Endothelial cell of umbilical vein (primary cell): Measurements from ENCODE around the gene CYREN. TPM values are rescaled to one million over a fixed set of nuclear protein-coding genes. Genes with fewer than 3 reads are reported as not detected.

Experiments used
- BruUV-seq: library from RNA; stranded (reverse); fragments of 400-500 nt; replicated peaks from 2 replicates; lab custom pipeline; 2021; lab: Mats Ljungman, UMichigan
- CTCF ChIA-PET: fragments of 300-600, 350-600 bp; sonication (Branson Sonifier 250); formaldehyde crosslinking; loops from one replicate; lab custom pipeline; 2021; ENCODE audit warnings: antibody characterized with exemption, inconsistent platforms; lab: Charles Lee
- POLR2A ChIA-PET: fragments of 300-600, 350-600 bp; sonication (Branson Sonifier 250); formaldehyde crosslinking; loops from one replicate; lab custom pipeline; 2021; ENCODE audit warnings: antibody characterized with exemption, inconsistent platforms; lab: Charles Lee
- DNase-seq: peaks from one replicate; pipeline ENCODE4 v3.0.0-alpha.2; 2011; ENCODE audit warnings: low read depth, low spot score
- FAIRE-seq: peaks from 2 replicates; lab custom pipeline; 2011; peaks lifted over from hg19 to GRCh38; lab: Jason Lieb, UNC
- H2AFZ ChIP-seq: 2 replicates; pipeline ENCODE4 v1.6.0; 2012; ENCODE audit warnings: low read depth, low read length, control low read depth, inconsistent platforms
- H3K27ac ChIP-seq: 2 replicates; pipeline ENCODE4 v1.5.1; 2011; ENCODE audit warnings: low read depth, mild to moderate bottlenecking, control low read depth, low read length, moderate library complexity; ENCODE audit not compliant: insufficient read depth
- H3K27me3 ChIP-seq, 2 experiments: 2 replicates each; pipeline versions ENCODE4 v1.6.0 to v1.6.1; 2011; ENCODE audit warnings: low read length in 2 of 2, mixed read lengths in 1 of 2; ENCODE audit not compliant: control insufficient read depth in 2 of 2, insufficient read depth in 2 of 2
- H3K36me3 ChIP-seq, 2 experiments: 2 replicates in 1 of 2; 3 replicates in 1 of 2; pipeline ENCODE4 v1.5.1; 2011; ENCODE audit warnings: low read length in 2 of 2, mild to moderate bottlenecking in 1 of 2, moderate library complexity in 1 of 2; ENCODE audit not compliant: control insufficient read depth in 2 of 2, insufficient read depth in 2 of 2; ENCODE audit errors: extremely low read depth in 1 of 2
- H3K4me1 ChIP-seq: 3 replicates; pipeline ENCODE4 v1.5.1; 2011; ENCODE audit warnings: mild to moderate bottlenecking, low read length; ENCODE audit not compliant: control insufficient read depth, insufficient read depth; ENCODE audit errors: extremely low read depth
- H3K4me2 ChIP-seq: 2 replicates; pipeline ENCODE4 v1.6.1; 2011; ENCODE audit warnings: low read length, control low read depth, mixed read lengths; ENCODE audit not compliant: insufficient read depth
- H3K4me3 ChIP-seq, 3 experiments: fragments of 200-600 bp in 1 of 3; sonication (generic), shearing (Covaris generic) in 1 of 3; replicated peaks in 1 of 3; 2 replicates each; pipeline ENCODE4 v1.5.1; 2011 to 2016; ENCODE audit warnings: control low read depth in 3 of 3, low read length in 3 of 3, mild to moderate bottlenecking in 2 of 3, inconsistent platforms in 1 of 3, low read depth in 1 of 3, moderate library complexity in 1 of 3; ENCODE audit not compliant: insufficient read depth in 1 of 3
- H3K79me2 ChIP-seq: 2 replicates; pipeline ENCODE4 v1.6.0; 2012; ENCODE audit warnings: low read length, inconsistent platforms; ENCODE audit not compliant: control insufficient read depth, insufficient read depth
- H3K9ac ChIP-seq: replicated peaks from 2 replicates; pipeline ENCODE3; 2011; ENCODE audit warnings: low read length, control low read depth; ENCODE audit not compliant: insufficient read depth; ENCODE audit errors: extremely low read depth
- H3K9me1 ChIP-seq: replicated peaks from 3 replicates; pipeline ENCODE4 v1.6.0; 2011; ENCODE audit warnings: mild to moderate bottlenecking, low read length; ENCODE audit not compliant: control insufficient read depth, insufficient read depth; ENCODE audit errors: extremely low read depth
- H3K9me3 ChIP-seq: replicated peaks from 2 replicates; pipeline ENCODE4 v1.5.1; 2012; ENCODE audit warnings: low read length, inconsistent platforms; ENCODE audit not compliant: control insufficient read depth, insufficient read depth
- H4K20me1 ChIP-seq: replicated peaks from 2 replicates; pipeline ENCODE3; 2011; ENCODE audit warnings: mild to moderate bottlenecking, low read length; ENCODE audit not compliant: control insufficient read depth, insufficient read depth; ENCODE audit errors: extremely low read depth
- CTCF ChIP-seq, 2 donors: IDR thresholded peaks; 1 replicate in 1 of 2; 2 replicates in 1 of 2; pipeline ENCODE4 v1.5.1; 2011; ENCODE audit warnings: low read length in 2 of 2, mild to moderate bottlenecking in 2 of 2, moderate library complexity in 2 of 2, control low read depth in 1 of 2, inconsistent platforms in 1 of 2, low read depth in 1 of 2; ENCODE audit not compliant: insufficient read depth in 1 of 2; ENCODE audit errors: extremely low read depth in 1 of 2
- EZH2 ChIP-seq: IDR thresholded peaks from 2 replicates; pipeline ENCODE4 v1.6.1; 2012; ENCODE audit warnings: borderline replicate concordance, low read depth, mild to moderate bottlenecking, moderate library complexity, low read length, inconsistent platforms; ENCODE audit not compliant: severe bottlenecking
- FOS ChIP-seq: IDR thresholded peaks from 2 replicates; pipeline ENCODE4 v1.6.1; 2011; ENCODE audit warnings: mild to moderate bottlenecking, low read length, moderate library complexity, borderline replicate concordance; ENCODE audit not compliant: insufficient read depth
- GATA2 ChIP-seq: IDR thresholded peaks from 2 replicates; pipeline ENCODE4 v1.7.0; 2011; ENCODE audit warnings: low read depth, mild to moderate bottlenecking, moderate library complexity, mixed read lengths, low read length; ENCODE audit not compliant: insufficient read length, insufficient read depth
- JUN ChIP-seq: IDR thresholded peaks from 2 replicates; pipeline ENCODE4 v1.6.1; 2011; ENCODE audit warnings: borderline replicate concordance, low read depth; ENCODE audit not compliant: insufficient read length, insufficient read depth
- MYC ChIP-seq: IDR thresholded peaks from one replicate; pipeline ENCODE4 v1.6.1; 2011; ENCODE audit warnings: mild to moderate bottlenecking, low read depth, low read length
- POLR2A ChIP-seq: IDR thresholded peaks from 2 replicates; pipeline ENCODE4 v1.6.1; 2012; ENCODE audit warnings: low read depth, mild to moderate bottlenecking, control low read depth, low read length
- POLR2AphosphoS5 ChIP-seq: IDR thresholded peaks from 2 replicates; pipeline ENCODE4 v1.6.1; 2012; ENCODE audit warnings: low read depth, mild to moderate bottlenecking, control low read depth, low read length, moderate library complexity; ENCODE audit not compliant: insufficient read depth
- dilution Hi-C: fragments of 300-500 bp; cut with MboI; formaldehyde crosslinking; loops from one replicate; pipeline ENCODE4 v1.15.0; 2019; ENCODE audit warnings: low sequenced_read_pairs; ENCODE audit not compliant: extremely low pct_ligation_motif_present
- intact Hi-C: fragments of 100-400 bp; cut with micrococcal nuclease; formaldehyde crosslinking; loops from one replicate; pipeline ENCODE4 v1.10.0; 2022
- polyA plus RNA-seq, 4 experiments: library from polyadenylated mRNA; depleted of rRNA in 3 of 4; stranded (reverse) in 3 of 4; unstranded in 1 of 4; fragments of >200 nt; gene quantifications; 2 replicates each; pipeline versions ENCODE4 v1.2.1 to v1.2.3, GENCODE V29; 2011 to 2012; ENCODE audit warnings: missing spikeins in 1 of 4
- total RNA-seq: library from RNA; stranded (reverse); gene quantifications from 2 replicates; pipeline ENCODE4 v1.2.3, GENCODE V29; 2021
- TF ChIP-seq, protein P1 (sequence below): IDR thresholded peaks from 2 replicates; pipeline ENCODE4 v1.6.1; 2011; ENCODE audit not compliant: insufficient read depth, insufficient read length

The CYREN gene
- total and polyA plus RNA-seq, 2 donors (not counting 3 experiments of a cell fraction or from before 2014, with no cell fraction given): 19.1 to 30.8 TPM

- TF ChIP-seq CTCF (IDR thresholded peaks at IDR 0.05; ENCODE audit: extremely low read depth in 1 of 2, insufficient read depth in 1 of 2, low read depth in 1 of 2, low read length in 2 of 2) (no peak), FOS (no peak), POLR2AphosphoS5 (no peak), MYC (no peak), GATA2 (no peak), JUN (no peak), POLR2A (no peak), EZH2 (no peak)
- TF ChIP-seq, protein P1, sequence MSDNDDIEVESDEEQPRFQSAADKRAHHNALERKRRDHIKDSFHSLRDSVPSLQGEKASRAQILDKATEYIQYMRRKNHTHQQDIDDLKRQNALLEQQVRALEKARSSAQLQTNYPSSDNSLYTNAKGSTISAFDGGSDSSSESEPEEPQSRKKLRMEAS: no peak
- peaks cover 2 to 4% of the 10 kb centered on the region in 2 experiments for H3K36me3 ChIP-seq
- no peaks in the 10 kb centered on the region for H3K9me3 ChIP-seq
- no peak overlapping the region for H2AFZ ChIP-seq
- H3K9me1 ChIP-seq: no peaks in the 10 kb centered on the region
- no peaks in the 10 kb centered on the region for H3K4me1 ChIP-seq
- no peak for FAIRE-seq
- no peaks in the 10 kb centered on the region for H3K79me2 ChIP-seq
- no peaks in the 10 kb centered on the region for H4K20me1 ChIP-seq
- DNase-seq: no peak
- ChIA-PET CTCF (no interaction called here), POLR2A (no interaction called here)
- BruUV-seq: no TSS peak
- H3K27me3 ChIP-seq: no peaks in the 10 kb centered on the region
- dilution Hi-C loops: no loop called here
- H3K4me2 ChIP-seq: no peak overlapping the region
- H3K9ac ChIP-seq: no peak overlapping the region
- intact Hi-C loops: no loop called here
- H3K4me3 ChIP-seq: no peak overlapping the region
- no peak overlapping the region for H3K27ac ChIP-seq
Observed at GRCh38 chr7:135195156-135195555, 24.6 kb upstream of the CYREN start.
